ENCODE data around the gene TCAF2.
"Not testable (repeated sequence)": the region's sequence is repeated elsewhere in the genome, so short reads cannot be mapped to it uniquely, and the experiment has no call there.

The TCAF2 gene

GRCh38 chr7:143620646-143621045 lies at the start of gene TCAF2:
Gene TCAF2, plus strand, starts transcription at chr7:143620974.
- DNase-seq: not testable (repeated sequence)

- DNase-seq: not testable (repeated sequence)
These were observed 49.3 kb upstream of the TCAF2 start, which contains the start of gene CTAGE15 for GRCh38 chr7:143571501-143571900. Gene CTAGE15, plus strand, starts transcription at chr7:143571801. Its CDS starts 17 bp downstream, at chr7:143571818.

GRCh38 chr7:143588183-143588582 lies 32.6 kb upstream of the TCAF2 start:
- DNase-seq: not testable (repeated sequence)

- DNase-seq: not testable (repeated sequence)
These were observed 30.9 kb upstream of the TCAF2 start for GRCh38 chr7:143589897-143590296.

GRCh38 chr7:143598086-143598485 lies 22.7 kb upstream of the TCAF2 start:
- DNase-seq: not testable (repeated sequence)

GRCh38 chr7:143603549-143603948 lies 17.2 kb upstream of the TCAF2 start:
- DNase-seq: not testable (repeated sequence)

GRCh38 chr7:143606088-143606487 lies 14.7 kb upstream of the TCAF2 start:
- DNase-seq: not testable (repeated sequence)

- not testable (repeated sequence) for DNase-seq
These were observed 5.2 kb upstream of the TCAF2 start for GRCh38 chr7:143615545-143615944.

- DNase-seq: not testable (repeated sequence)
These were observed 3.6 kb upstream of the TCAF2 start for GRCh38 chr7:143617204-143617603.

GRCh38 chr7:143620058-143620457 lies 716 bp upstream of the TCAF2 start:
- DNase-seq: not testable (repeated sequence)

- DNase-seq: not testable (repeated sequence)
These were observed 401 bp downstream of the TCAF2 start for GRCh38 chr7:143621175-143621574.

- DNase-seq: not testable (repeated sequence)
These were observed 1.4 kb downstream of the TCAF2 start for GRCh38 chr7:143622130-143622529.

- DNase-seq: not testable (repeated sequence)
These were observed 9.9 kb downstream of the TCAF2 start for GRCh38 chr7:143630653-143631052.

- DNase-seq: not testable (repeated sequence)
These were observed 11.7 kb downstream of the TCAF2 start for GRCh38 chr7:143632506-143632905.

GRCh38 chr7:143633013-143633618 lies 12.3 kb downstream of the TCAF2 start:
- not testable (repeated sequence) for DNase-seq

GRCh38 chr7:143635364-143636240 lies 14.8 kb downstream of the TCAF2 start:
- not testable (repeated sequence) for DNase-seq

GRCh38 chr7:143639372-143639771 lies 18.6 kb downstream of the TCAF2 start:
- DNase-seq: not testable (repeated sequence)

- not testable (repeated sequence) for DNase-seq
These were observed 19.9 kb downstream of the TCAF2 start for GRCh38 chr7:143640528-143641189.

- not testable (repeated sequence) for DNase-seq
These were observed 25.8 kb downstream of the TCAF2 start for GRCh38 chr7:143646598-143646997.

GRCh38 chr7:143649902-143650301 lies 29.1 kb downstream of the TCAF2 start:
- not testable (repeated sequence) for DNase-seq

GRCh38 chr7:143650447-143650846 lies 29.7 kb downstream of the TCAF2 start:
- DNase-seq: not testable (repeated sequence)
